Gastroesophageal sphincter (tissue), 3 donors: Measurements from ENCODE around the gene GRID2.

Experiments
- CTCF ChIP-seq, 4 experiments: fragments of 200-600 bp in 2 of 4; fragments of 450-650 bp in 2 of 4; sonication (generic) in 1 of 4; IDR thresholded peaks; one replicate each; pipeline ENCODE4 v1.5.1; 2017 to 2019; ENCODE audit warnings: antibody characterized with exemption in 4 of 4, mild to moderate bottlenecking in 2 of 4, moderate library complexity in 2 of 4
- EP300 ChIP-seq: sonication (generic); formaldehyde crosslinking; IDR thresholded peaks from one replicate; pipeline ENCODE4 v1.6.1; 2017; ENCODE audit warnings: antibody characterized with exemption, mild to moderate bottlenecking

GRCh38 chr4:92825256-92825655 is 521.5 kb downstream of the GRID2 start:
- TF ChIP-seq EP300, result no peak
- no peak for TF ChIP-seq CTCF (IDR thresholded peaks at IDR 0.05)
